GM12891 (cell line): ENCODE data around the gene CLMP.

Source experiments
- POLR2A ChIP-seq: IDR thresholded peaks from 2 replicates; pipeline ENCODE4 v1.6.1; 2011; ENCODE audit warnings: low read depth, low read length, control low read depth
- POLR2AphosphoS5 ChIP-seq: IDR thresholded peaks from 2 replicates; pipeline ENCODE4 v1.6.1; 2011; ENCODE audit warnings: low read depth, low read length, control low read depth
- POU2F2 ChIP-seq: IDR thresholded peaks from 2 replicates; pipeline ENCODE4 v1.6.1; 2011; ENCODE audit warnings: low read depth, mild to moderate bottlenecking, control low read depth, low read length, moderate library complexity
- TAF1 ChIP-seq: IDR thresholded peaks from 2 replicates; pipeline ENCODE4 v1.6.1; 2011; ENCODE audit warnings: low read depth, low read length, control low read depth

DNA sequence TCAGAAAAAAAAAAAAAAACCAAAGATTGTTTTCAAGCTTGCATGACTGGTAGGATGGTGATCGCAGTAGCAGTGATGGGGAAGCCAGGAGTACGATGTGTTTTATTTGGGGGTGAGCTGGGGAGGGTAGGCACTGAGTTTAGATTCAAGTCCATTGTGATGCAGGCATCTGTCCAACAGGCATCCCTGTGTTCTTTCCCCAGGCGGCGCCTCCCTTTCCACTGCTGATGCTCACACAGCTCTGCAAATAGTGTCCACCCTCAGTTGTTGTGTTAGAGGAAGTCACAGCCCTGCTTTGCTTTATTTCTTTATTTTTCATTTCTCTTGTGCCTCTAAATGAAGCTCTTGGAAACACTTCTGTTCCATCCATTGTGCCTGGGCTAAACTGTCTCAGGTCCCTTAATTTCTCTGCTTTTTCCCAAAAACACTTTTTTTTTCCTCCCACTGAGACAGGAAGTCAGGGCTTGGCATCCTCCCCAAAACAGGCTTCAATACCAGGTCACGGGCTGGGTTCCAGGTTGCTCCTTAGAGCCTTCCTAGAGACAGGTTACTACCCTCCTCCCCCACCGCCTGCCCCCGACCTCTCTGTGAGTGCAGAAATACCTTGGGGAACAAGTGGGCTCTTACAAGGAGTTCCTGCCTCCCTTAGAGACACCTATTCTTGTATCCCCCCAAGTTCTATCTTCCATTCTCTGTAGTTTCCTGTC, 94.5 kb downstream of the CLMP start:
- TF ChIP-seq POLR2A (no peak), TAF1 (no peak), POLR2AphosphoS5 (no peak), POU2F2 (no peak)
